ENCODE measurements around the gene FAM120A.
A peak's percentile ranks its signal among the peaks of the same experiment; 100 is the strongest.

FAM120A gene

DNA sequence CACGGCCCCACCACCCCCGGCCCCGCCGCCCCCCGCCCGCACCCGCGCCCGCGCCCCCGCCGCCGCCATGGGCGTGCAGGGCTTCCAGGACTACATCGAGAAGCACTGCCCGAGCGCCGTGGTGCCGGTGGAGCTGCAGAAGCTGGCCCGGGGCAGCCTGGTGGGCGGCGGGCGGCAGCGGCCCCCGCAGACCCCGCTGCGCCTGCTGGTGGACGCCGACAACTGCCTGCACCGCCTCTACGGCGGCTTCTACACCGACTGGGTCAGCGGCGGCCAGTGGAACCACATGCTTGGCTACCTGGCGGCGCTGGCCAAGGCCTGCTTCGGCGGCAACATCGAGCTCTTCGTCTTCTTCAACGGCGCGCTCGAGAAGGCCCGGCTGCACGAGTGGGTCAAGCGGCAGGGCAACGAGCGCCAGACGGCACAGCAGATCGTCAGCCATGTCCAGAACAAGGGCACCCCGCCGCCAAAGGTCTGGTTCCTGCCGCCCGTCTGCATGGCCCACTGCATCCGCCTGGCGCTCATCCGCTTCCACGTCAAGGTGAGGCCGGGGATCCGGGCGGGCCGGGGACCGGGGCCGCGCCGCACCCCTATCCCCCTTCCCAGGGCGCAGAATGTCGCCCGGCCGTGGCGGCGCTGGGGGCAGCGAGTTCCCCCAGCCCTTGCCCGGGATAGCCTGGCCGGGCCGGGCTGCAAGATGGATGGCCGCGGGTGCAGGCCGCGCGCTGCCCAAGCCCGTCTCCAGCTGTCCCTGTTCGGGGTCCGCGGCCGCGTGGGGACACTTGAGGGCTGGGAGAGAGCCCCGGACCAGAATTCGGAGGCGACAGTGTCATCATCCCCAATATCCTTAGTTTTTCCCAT, 594 bp downstream of the FAM120A start:
- peak; percentile 40 for DNase-seq (ENCODE audit: low read depth)

DNA sequence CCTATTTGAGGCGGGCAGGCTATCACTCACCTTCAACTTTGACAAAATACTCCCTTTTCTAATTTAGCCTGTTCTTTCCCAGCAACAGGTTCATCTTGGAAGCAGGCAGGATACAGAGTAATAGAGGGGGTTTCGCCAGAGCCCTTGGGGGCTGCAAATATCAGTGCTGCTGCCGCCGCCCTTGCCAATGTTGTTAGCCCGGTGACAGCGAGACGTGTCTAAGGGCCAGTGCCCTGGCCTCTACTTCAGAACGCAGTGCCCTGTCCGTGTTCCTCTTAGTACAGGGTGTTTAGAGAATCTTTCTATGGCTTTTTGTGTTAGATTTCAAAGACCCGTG, 1.2 kb downstream of the FAM120A start:
- DNase-seq (ENCODE audit: low read depth): no peak

DNA sequence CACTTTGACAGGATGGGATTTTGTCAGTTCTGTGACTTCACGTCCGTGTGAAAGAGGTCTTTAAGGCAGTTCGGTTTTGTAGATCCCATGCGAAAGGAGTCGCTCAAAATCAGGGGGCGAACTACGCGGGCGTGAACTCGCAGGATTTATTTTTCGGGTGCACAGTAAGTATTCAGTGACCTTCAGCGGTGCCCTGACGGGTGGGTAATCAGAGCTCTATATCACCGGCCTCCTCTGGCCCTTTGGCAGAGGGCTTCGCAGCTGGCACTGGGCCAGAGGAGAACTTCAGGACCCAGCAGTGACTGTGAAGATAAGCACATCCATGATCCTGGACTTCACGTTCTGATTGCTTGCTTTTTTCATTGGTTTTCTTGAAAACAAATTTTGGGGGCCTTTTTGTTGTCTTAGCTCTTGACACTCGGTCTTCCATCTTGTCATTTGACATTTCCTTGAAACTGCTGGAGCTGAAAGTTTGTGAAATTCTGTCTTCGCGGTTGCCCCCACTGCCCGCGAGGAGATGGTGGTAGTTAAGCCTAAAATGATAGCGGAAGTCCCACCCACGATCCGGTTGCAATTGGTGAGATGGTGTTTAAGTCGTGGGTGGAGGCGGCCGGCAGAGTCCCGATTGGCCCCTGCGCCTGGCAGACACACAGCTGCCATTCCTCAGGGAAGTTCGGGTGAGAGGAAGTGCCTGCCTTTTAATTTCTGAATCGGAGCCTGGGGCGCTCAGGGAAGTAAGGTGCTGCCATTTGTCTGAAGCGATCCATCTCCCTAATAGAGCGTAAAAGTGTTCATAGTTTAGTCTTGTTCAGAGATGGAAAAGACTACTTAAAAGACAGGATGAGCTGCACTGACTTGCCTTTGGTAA, 1.8 kb downstream of the FAM120A start, which contains the start of gene FAM120AOS:
Gene FAM120AOS, minus strand, starts transcription at position 535 of the 868 bp plus-strand sequence. CDS start 872 bp downstream, outside the sequence.
- DNase-seq (ENCODE audit: low read depth): peak; percentile 80

DNA sequence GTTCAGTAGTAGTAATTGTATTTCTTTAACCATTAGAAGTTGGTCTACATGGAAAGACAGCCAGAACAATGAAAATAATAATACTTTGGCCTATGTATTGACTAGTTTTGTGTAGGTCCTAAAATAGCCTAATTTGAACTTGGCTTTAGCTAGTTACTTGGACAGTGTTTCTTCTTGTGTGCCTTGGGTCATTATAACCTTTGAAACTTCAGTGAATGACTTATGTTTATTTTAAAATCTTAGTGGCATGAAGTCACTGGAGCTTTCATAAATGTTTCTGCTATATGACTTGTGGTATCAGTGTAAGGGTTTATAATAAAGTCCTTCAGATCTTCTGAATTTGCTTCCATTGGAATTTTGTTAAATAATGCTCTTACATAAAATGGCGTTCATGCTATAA, 4.5 kb downstream of the FAM120A start:
- DNase-seq (ENCODE audit: low read depth): no peak

DNA sequence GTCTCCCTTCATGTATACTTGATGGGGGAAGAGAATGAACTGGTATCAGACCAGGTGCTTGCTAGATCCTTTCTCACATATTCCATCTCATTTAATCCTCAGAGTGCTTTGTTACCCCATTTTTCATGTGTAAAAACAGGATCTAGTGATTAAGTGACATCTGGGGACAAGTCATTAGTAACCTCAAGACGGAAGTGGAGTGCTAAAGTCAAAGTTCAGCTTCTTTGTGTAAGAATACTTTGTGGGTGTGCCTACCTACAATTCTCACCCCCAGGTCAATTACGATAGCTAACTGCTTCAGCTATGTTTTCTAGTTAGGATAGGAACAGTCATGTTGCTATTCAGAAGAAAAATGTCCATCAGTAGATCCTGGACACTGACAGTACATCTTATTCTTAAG, 5.0 kb downstream of the FAM120A start:
- no peak for DNase-seq (ENCODE audit: low read depth)

DNA sequence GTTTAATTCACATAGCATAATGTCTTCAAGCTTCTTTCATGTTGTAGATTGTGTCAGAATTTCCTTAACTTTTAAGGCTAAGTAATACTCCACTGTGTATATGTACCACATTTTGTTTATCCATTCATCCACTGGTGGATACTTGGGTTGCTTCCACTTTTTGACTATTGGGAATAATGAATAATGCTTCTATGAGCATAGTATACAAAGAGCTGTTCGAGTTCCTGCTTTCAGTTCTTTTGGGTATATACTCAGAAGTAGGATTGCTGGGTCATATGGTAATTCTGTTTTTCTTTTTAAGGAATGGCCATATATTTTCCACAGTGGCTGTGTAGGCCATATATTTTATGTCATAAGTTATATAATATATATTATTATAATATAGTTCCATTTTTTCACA, 5.5 kb downstream of the FAM120A start:
- no peak for DNase-seq (ENCODE audit: low read depth)

DNA sequence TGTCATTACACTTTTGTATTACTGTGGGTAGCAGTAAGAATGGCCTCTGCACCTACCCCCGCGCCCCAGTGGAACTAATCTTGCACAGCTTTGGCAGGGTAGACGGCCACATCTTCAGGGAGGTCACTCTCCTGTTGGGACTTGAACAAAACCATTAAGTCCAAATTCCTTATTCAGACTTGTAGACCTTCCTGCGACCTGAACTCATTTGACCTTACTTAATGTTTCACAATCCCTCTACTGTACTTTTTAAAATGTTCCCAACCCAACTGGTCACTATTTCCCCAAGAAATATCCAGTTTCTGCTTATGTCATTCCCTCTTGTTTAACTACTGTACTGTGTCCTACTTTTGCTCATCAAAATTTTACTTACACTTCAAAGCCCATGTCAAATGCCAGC, 7.2 kb downstream of the FAM120A start:
- DNase-seq (ENCODE audit: low read depth): no peak

DNA sequence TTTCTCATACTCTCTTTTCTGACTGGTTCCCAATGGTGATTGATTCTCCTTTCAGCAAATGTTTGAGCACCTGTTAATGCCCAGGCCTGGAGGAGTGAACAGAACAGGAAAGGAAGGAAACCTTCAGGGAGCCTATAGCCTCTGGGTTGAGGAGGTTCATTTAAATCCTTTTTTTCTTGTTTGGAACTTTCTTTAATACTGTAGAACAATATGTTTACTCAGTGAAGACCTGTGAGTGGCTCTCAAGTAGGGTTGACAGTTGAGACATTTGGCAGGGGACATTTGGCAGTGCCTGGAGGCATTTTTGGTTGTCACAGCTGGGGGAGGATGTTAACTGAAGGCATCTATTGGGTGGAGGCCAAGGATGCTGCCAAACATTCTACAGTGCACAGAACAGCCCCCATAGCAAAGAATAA, 8.0 kb downstream of the FAM120A start:
- no peak for DNase-seq (ENCODE audit: low read depth)

DNA sequence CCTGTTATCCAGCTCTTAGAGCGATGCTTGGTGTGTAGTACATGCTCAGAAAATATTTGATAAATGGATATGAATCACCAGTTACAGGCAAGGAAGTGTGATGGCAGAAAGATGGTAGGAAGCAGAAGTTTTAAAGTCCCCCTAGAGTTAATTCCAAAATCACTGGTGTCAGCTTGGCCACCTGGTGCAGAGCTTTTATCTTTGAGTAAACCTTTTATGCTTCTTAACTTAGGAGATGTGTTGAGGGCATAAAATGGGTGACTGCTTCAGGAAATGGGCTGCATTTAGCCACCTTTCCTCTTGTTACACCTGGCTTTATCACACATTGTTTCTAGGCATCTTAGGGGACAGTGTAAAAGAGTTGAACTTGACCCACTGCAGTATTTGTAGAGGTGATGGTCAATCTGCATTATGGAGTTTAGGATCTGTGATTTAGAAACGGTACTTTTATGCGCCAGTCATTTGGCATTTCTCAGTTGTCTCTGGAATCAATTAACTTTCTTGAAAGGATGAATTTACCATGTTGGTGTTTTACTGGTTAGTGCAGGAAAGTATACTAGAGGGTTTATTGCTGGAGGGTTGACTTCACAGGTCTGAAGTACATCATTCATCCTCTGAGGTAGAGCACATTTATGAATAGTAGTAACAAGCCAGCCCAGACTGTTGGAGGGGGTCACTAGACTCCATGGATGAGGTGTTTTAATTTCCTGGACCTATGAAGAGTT, 9.4 kb downstream of the FAM120A start:
- no peak for DNase-seq (ENCODE audit: low read depth)

DNA sequence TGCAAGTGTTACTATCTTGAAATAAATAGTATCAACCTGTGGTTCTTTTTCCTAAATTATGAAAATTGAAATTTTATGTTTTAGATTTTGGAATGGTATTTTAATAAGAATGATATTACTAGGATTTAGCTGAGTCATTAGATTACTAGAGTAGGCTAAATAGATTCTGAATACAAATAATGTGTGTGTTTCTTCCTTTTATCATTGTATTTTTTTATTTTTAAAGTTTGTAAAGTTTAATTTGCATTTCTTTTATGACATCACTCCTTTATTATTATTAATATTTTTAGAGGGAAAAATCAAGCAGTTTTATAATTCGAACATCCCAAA, 9.9 kb downstream of the FAM120A start:
- DNase-seq (ENCODE audit: low read depth): no peak

DNA sequence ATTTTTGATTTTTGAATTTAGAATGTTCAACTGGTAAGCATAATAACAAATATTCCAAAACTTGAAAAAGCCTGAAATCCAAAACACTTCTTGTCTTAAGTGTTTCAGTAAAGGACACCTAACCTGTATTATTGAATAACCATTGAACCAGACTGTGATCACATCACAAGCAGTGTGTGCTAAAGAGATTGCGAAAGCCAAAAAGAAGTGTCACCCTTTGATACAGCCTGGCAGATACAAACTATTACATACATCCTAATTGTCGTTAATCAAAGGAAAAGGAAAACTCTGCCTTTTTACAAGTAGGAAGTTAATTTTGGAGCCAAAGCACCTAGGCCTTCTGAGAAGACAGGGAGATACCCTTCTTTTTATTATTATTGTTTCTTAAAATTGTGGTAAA, 10.3 kb downstream of the FAM120A start:
- no peak for DNase-seq (ENCODE audit: low read depth)

DNA sequence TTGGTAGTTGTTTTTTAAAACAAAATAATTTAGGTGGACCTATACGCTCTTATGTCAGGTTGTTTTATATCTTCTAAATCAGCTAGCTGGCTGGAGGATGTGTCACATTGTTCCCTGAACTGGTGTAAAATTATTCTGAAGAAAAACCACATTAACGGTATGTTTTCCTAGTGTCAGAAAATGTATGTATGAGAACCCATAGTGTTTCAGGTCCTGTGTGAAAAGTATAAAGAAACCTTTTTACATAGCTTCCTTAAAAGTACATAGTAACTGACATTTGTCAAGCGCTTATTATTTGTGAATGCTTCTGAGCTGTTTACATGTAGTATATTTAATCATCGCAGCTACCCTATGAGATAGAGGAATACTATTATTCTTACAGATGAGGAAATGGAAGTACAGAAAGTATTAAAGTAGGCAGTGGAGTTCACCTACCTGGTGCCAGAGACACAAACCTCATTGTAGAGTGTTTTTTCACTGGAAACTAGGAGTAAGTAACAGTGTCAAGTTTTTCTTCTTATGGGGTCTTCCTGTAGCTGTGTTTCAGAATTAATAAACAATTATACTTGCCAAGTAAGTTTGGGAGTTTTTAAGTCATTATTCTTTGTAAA, 12.3 kb downstream of the FAM120A start:
- no peak for DNase-seq (ENCODE audit: low read depth)

DNA sequence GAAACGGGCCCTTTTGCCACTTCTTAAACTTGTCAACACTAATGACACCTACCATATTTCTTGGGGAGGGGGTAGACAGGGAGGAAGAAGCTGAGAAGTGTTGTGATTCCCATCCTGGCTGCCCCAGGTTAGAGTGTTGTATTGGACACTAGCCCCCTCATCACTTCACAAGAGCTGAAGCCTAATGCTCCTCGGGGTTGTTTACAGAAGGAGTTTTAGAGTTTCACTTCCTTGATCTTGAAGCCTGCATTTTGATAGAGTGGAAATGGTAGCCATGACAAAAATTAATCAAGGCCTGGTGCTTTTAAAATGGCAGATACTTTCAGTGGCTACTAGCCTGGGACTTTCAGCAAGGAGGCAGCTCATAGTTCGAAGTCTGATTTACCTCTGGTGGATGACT, 12.9 kb downstream of the FAM120A start:
- no peak for DNase-seq (ENCODE audit: low read depth)

DNA sequence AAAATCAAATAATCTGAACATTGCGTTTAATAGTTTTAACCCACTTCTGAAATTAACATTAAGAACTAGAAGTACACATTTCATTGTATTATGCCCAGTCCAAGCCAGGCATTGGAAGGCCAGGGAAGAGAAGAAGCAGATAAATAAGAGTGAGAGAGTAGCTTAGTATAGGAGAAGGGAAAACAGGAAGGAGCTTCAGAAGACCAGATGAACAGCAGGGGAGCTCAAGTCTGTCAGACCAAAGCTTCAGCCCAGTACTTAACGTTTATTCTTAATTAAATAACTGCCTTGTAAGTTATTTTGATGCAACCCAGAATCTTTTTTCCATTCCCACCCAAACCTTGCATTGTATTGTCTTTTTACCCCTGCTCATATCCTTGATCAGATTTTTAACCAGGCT, 13.4 kb downstream of the FAM120A start:
- DNase-seq (ENCODE audit: low read depth): no peak

DNA sequence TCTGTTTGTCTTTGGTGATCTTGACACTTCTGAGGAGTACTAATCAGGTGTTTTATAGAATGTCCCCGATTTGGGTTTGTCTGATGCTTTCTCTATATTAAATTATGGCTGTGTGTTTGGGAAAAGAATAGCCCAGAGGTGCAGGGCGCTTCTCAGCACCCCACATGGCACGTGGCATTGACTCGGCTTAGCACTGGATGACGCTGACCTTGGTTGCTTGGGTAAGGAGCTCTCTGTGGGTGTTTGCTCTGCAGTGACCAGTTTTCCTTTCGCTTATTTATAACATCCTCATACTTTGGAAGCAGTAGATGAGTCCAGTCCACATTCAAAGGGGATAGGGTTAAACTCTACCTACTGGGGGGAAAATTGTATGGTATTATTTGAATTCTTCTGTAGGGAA, 14.4 kb downstream of the FAM120A start:
- DNase-seq (ENCODE audit: low read depth): no peak

DNA sequence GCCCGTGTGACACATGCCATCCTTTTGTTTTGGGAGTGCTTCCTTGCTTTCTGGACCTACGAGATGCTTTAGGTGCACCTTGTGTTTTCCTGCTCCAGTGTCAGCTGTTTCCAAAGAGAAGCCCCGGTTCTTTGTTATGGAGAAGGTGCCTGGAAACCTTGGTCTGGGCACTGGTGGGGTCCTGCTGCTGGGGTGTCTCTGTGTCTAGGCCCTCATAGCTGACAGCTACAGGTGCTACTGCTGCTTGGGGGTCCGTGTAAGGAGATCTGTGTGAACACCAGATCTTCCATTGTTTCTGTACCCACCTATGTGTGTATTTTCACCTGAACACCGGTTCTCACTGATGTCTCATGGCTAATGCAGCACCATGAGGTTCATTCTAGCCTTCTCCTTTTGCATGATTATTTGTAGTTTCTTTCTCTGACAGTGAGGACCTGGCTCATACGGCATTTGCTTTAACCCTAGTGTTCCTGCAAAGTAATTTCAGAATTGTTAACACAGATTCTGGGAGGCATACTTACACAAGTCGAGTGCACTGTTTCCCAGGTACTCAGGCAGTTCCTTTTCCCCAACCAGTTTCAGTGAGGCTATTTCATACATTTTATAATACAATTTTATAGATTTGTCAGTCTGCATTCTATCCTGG, 15.1 kb downstream of the FAM120A start:
- DNase-seq (ENCODE audit: low read depth): no peak

DNA sequence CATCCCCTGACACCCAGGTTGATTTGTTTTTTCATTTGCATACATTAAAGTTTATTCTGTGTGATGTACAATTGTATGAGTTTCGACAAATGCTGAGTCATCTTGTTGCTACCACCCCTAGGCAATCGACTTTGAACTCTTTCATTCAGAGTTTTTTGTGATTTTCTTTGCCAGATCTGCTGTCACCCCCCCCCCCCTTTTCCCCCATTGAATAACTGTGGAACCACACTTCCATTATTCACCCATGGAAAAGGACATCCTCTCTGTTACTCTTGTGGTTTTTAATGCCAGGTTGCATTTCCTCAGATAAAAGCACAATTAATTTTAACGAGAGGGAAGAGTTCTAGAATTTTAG, 15.6 kb downstream of the FAM120A start:
- DNase-seq (ENCODE audit: low read depth): no peak

DNA sequence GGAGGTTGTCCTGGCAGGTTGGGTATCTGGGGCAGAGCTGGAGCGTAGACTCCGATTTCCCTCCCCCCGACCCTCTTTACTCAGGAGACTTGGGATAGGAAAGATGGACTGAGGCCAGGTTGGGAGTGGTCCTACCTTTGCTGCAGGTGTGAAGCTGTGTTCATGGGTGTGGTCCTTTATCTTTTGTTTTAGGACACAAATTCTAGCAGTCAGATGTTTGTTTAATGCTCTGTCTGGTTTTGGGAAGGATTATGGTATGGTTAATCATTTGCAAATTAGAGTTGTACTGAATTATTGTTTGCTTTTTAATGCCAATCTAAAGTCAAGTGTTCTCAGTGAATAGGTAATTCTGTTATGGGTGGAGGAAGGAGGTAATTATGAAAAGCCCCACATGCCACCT, 16.0 kb downstream of the FAM120A start:
- no peak for DNase-seq (ENCODE audit: low read depth)

DNA sequence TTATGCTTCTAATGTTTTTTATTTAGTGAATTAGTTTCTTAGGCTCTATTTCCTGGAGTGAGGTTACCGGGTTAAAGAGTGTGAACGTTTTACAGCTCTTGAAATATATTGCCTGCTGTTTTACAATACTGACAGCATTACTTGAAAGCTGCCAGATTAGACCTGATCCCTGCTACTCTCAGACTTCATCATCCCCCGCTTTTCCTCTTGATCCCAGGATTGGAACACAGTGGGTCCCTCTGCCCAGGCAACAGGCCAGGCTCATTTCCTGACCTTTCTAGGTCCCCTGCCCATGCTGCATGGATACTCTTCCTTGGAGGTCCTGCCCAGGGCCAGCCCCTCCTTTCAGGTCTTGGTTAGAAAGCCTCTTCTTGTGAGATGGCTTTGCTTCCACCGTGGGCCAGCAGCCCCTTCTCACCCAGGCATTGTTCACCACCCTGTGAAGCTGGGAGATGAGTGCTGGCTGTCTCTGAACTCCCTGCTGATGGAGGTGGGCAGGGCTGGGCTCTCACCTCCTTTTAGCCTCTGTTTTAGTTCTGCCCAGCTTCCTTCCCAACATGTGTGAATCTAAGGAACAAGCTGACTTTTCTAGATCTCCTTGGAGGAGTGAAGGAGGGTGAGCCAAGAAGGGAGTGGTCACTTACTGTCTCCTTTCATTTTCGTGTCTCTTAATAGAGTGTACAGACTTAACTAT, 17.4 kb downstream of the FAM120A start:
- no peak for DNase-seq (ENCODE audit: low read depth)

DNA sequence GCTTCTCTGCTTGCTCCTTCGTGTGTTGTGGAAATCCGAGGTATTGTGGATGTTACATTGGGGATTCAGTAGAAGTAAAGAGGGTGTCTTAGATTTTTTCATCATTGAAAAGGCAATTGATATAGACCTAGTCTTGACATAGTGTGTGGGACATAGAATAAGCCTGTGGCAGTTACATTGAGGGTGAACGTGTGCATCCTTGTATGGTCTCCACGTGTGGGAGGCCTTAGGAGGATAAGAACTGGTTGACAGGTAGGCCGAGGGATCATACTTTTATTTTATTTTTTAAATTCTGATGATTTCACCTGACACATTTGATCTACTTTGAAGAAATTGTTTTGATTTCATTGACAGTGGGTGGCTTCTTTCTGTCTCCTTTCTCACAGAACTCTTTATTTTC, 18.9 kb downstream of the FAM120A start:
- DNase-seq (ENCODE audit: low read depth): no peak

DNA sequence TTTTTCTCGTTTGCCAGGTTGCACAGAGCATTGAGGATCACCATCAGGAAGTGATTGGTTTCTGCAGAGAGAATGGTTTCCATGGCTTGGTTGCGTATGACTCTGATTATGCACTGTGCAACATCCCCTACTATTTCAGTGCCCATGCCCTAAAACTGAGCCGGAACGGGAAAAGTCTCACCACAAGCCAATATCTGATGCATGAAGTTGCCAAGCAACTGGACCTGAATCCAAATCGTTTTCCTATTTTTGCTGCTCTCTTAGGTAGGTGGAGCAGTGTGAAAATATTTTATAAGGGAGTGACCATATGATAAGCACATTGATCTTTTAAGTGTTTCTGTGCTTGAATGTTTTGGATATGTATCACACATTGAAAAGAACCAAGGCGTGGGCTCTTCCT, 19.6 kb downstream of the FAM120A start:
- DNase-seq (ENCODE audit: low read depth): no peak
